ENCODE data around the gene MOK.
"Not testable (repeated sequence)": the region's sequence is repeated elsewhere in the genome, so short reads cannot be mapped to it uniquely, and the experiment has no call there.

Gene MOK

GRCh38 chr14:102304611-102305506, at the start of gene MOK:
Gene MOK, minus strand, starts transcription at chr14:102305164. Its CDS starts 196 bp downstream, at chr14:102304968.
- peak; percentile 93 to 97 for DNase-seq (ENCODE audit: low read depth in 1 of 2, low spot score in 1 of 2)

GRCh38 chr14:102353126-102353619, 48.2 kb upstream of the MOK start:
- no peak for DNase-seq (ENCODE audit: low read depth in 1 of 2, low spot score in 1 of 2)

- no peak for DNase-seq (ENCODE audit: low read depth in 1 of 2, low spot score in 1 of 2)
These were observed 47.2 kb upstream of the MOK start for GRCh38 chr14:102352213-102352612.

- not testable (repeated sequence) for DNase-seq (ENCODE audit: low read depth in 1 of 2, low spot score in 1 of 2)
These were observed 46.6 kb upstream of the MOK start for GRCh38 chr14:102351593-102351992.

- no peak for DNase-seq (ENCODE audit: low read depth in 1 of 2, low spot score in 1 of 2)
These were observed 46.1 kb upstream of the MOK start for GRCh38 chr14:102351023-102351422.

- DNase-seq (ENCODE audit: low read depth in 1 of 2, low spot score in 1 of 2), result no peak
These were observed 43.4 kb upstream of the MOK start for GRCh38 chr14:102348376-102348775.

GRCh38 chr14:102346645-102347044, 41.7 kb upstream of the MOK start:
- no peak for DNase-seq (ENCODE audit: low read depth in 1 of 2, low spot score in 1 of 2)

- DNase-seq (ENCODE audit: low read depth in 1 of 2, low spot score in 1 of 2), result no peak
These were observed 40.3 kb upstream of the MOK start for GRCh38 chr14:102345232-102345631.

- no peak for DNase-seq (ENCODE audit: low read depth in 1 of 2, low spot score in 1 of 2)
These were observed 39.5 kb upstream of the MOK start for GRCh38 chr14:102344485-102344884.

GRCh38 chr14:102344084-102344483, 39.1 kb upstream of the MOK start:
- no peak for DNase-seq (ENCODE audit: low read depth in 1 of 2, low spot score in 1 of 2)

GRCh38 chr14:102342238-102342637, 37.3 kb upstream of the MOK start:
- no peak for DNase-seq (ENCODE audit: low read depth in 1 of 2, low spot score in 1 of 2)

- DNase-seq (ENCODE audit: low read depth in 1 of 2, low spot score in 1 of 2), result no peak
These were observed 36.6 kb upstream of the MOK start for GRCh38 chr14:102341566-102341965.

GRCh38 chr14:102338724-102339123, 33.8 kb upstream of the MOK start:
- DNase-seq (ENCODE audit: low read depth in 1 of 2, low spot score in 1 of 2), result no peak

- no peak for DNase-seq (ENCODE audit: low read depth in 1 of 2, low spot score in 1 of 2)
These were observed 30.2 kb upstream of the MOK start for GRCh38 chr14:102335163-102335562.

GRCh38 chr14:102333795-102334705, 29.1 kb upstream of the MOK start:
- DNase-seq (ENCODE audit: low read depth in 1 of 2, low spot score in 1 of 2), result no peak

GRCh38 chr14:102333390-102333789, 28.4 kb upstream of the MOK start:
- DNase-seq (ENCODE audit: low read depth in 1 of 2, low spot score in 1 of 2), result no peak

GRCh38 chr14:102330806-102331205, 25.8 kb upstream of the MOK start:
- DNase-seq (ENCODE audit: low read depth in 1 of 2, low spot score in 1 of 2), result no peak

- DNase-seq (ENCODE audit: low read depth in 1 of 2, low spot score in 1 of 2), result not testable (repeated sequence)
These were observed 24.4 kb upstream of the MOK start for GRCh38 chr14:102329381-102329780.

- DNase-seq (ENCODE audit: low read depth in 1 of 2, low spot score in 1 of 2), result no peak
These were observed 21.6 kb upstream of the MOK start for GRCh38 chr14:102326583-102326982.

- no peak for DNase-seq (ENCODE audit: low read depth in 1 of 2, low spot score in 1 of 2)
These were observed 20.9 kb upstream of the MOK start for GRCh38 chr14:102325791-102326345.

GRCh38 chr14:102323102-102323501, 18.1 kb upstream of the MOK start:
- no peak for DNase-seq (ENCODE audit: low read depth in 1 of 2, low spot score in 1 of 2)
